HEK293 (cell line): ENCODE results near the gene PSG11.
"Not testable (repeated sequence)": the region's sequence is repeated elsewhere in the genome, so short reads cannot be mapped to it uniquely, and the experiment has no call there.

Experiments
- ZNF175 ChIP-seq: fragments of 450-650 bp; formaldehyde crosslinking; IDR thresholded peaks from 2 replicates; pipeline ENCODE4 v1.5.1; 2016; ENCODE audit warnings: missing biosample characterization, missing genetic modification characterization
- ZNF23 ChIP-seq: fragments of 450-650 bp; formaldehyde crosslinking; IDR thresholded peaks from 2 replicates; pipeline ENCODE4 v1.5.1; 2016; ENCODE audit warnings: missing biosample characterization, missing genetic modification characterization, borderline replicate concordance
- ZNF701 ChIP-seq: fragments of 450-650 bp; formaldehyde crosslinking; IDR thresholded peaks from 2 replicates; pipeline ENCODE4 v1.5.1; 2016; ENCODE audit warnings: missing biosample characterization, missing genetic modification characterization
- TF ChIP-seq, protein P1 (sequence below): fragments of 450-650 bp; formaldehyde crosslinking; IDR thresholded peaks from 2 replicates; pipeline ENCODE4 v1.5.1; 2016; ENCODE audit warnings: missing biosample characterization, missing genetic modification characterization
- TF ChIP-seq, protein P2 (sequence below): fragments of 450-650 bp; formaldehyde crosslinking; IDR thresholded peaks from 2 replicates; pipeline ENCODE4 v1.5.1; 2016; ENCODE audit warnings: missing biosample characterization, missing genetic modification characterization

DNA sequence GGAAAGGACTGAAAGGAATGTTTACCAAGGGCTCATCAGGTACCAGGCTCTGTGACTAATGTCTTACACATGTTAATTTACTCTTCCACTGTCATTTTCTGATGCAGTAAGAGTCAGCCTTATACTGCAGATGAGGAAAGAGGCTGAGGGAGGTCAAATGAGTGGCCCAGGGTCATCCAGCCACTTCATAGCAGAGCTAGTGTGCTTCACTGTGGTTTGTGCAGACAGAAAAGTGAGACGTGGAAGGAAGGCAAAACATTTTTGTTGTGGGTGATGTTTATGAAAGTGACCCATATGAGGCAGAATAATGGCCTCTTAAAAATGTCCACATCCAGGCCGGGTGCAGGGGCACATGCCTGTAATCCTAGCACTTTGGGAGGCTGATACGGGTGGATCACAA lies 34.0 kb upstream of the PSG11 start:
- TF ChIP-seq ZNF23, ZNF701, ZNF175 (tag by site-specific recombination): not testable (repeated sequence)
- TF ChIP-seq, protein P1, sequence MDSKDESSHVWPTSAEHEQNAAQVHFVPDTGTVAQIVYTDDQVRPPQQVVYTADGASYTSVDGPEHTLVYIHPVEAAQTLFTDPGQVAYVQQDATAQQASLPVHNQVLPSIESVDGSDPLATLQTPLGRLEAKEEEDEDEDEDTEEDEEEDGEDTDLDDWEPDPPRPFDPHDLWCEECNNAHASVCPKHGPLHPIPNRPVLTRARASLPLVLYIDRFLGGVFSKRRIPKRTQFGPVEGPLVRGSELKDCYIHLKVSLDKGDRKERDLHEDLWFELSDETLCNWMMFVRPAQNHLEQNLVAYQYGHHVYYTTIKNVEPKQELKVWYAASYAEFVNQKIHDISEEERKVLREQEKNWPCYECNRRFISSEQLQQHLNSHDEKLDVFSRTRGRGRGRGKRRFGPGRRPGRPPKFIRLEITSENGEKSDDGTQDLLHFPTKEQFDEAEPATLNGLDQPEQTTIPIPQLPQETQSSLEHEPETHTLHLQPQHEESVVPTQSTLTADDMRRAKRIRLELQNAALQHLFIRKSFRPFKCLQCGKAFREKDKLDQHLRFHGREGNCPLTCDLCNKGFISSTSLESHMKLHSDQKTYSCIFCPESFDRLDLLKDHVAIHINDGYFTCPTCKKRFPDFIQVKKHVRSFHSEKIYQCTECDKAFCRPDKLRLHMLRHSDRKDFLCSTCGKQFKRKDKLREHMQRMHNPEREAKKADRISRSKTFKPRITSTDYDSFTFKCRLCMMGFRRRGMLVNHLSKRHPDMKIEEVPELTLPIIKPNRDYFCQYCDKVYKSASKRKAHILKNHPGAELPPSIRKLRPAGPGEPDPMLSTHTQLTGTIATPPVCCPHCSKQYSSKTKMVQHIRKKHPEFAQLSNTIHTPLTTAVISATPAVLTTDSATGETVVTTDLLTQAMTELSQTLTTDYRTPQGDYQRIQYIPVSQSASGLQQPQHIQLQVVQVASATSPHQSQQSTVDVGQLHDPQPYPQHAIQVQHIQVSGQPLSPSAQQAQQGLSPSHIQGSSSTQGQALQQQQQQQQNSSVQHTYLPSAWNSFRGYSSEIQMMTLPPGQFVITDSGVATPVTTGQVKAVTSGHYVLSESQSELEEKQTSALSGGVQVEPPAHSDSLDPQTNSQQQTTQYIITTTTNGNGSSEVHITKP (tag by site-specific recombination) = not testable (repeated sequence)
- TF ChIP-seq, protein P2, sequence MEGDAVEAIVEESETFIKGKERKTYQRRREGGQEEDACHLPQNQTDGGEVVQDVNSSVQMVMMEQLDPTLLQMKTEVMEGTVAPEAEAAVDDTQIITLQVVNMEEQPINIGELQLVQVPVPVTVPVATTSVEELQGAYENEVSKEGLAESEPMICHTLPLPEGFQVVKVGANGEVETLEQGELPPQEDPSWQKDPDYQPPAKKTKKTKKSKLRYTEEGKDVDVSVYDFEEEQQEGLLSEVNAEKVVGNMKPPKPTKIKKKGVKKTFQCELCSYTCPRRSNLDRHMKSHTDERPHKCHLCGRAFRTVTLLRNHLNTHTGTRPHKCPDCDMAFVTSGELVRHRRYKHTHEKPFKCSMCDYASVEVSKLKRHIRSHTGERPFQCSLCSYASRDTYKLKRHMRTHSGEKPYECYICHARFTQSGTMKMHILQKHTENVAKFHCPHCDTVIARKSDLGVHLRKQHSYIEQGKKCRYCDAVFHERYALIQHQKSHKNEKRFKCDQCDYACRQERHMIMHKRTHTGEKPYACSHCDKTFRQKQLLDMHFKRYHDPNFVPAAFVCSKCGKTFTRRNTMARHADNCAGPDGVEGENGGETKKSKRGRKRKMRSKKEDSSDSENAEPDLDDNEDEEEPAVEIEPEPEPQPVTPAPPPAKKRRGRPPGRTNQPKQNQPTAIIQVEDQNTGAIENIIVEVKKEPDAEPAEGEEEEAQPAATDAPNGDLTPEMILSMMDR (tag by site-specific recombination) = not testable (repeated sequence)
